Epithelial cell of prostate (primary cell): ENCODE results near the gene IL1RAPL1.

Experiments
- DNase-seq: peaks from one replicate; pipeline ENCODE4 v3.0.0-alpha.2; 2011; ENCODE audit warnings: low read depth, low spot score
- H3K27ac ChIP-seq: fragments of 450-650 bp; 2 replicates; pipeline ENCODE4 v1.5.1; 2017; ENCODE audit warnings: mild to moderate bottlenecking

Gene IL1RAPL1

DNA sequence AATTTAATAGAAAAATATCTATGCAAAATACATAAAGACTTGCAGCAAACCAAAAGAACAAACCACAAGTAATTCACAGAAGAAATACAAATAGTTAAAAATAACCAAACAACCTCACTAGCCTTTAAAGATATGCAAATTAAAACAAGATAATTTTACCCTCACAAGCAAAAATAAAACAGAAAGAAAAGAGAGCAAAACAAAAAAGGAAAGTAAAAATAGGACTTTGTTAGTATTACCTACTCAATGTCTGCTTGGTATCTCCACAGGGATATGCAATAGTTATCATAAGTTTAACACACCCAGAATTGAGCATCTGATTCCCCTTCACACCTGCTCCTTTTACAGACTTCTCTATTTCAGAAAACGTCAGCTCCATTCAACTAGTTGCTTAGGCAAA lies 890.6 kb downstream of the IL1RAPL1 start:
- no peak overlapping the region for H3K27ac ChIP-seq
- no peak for DNase-seq

DNA sequence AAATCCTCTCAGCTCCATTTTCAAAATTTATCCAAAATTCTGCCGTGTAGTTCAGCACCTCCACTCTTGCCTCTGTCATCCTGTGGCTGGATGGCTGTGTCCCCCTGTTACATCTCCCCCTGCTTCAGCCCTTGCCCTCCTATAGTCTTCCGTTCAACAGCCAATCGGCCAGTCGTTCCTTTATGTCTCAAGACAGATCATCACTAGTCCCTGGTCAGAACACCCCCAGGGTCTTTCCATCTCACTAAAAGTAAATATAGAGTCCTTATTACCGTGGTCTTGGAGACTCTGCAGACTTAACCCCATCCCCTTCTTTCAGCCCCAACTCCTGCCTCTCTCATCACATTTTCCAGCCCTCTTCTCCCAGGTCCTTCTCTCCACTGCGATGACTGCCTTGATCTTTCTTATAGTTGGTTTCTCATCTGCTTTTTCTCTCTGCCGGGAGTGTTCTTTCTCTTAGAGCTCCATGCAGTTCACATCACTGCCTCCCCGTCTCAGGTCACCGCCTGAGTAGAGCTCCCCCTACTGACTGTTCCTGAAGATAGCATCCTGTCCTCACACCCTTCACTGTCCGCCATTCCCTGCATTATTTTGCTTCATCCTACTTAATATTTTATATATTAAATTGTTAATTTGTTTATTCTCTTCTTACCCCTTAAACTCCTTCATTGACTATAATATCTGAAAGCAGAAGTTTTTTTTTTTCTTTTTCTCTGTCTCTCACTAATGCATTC lies 891.3 kb downstream of the IL1RAPL1 start:
- DNase-seq, result no peak
- H3K27ac ChIP-seq, result no peak overlapping the region

GRCh38 chrX:29487214-29487613 lies 900.0 kb downstream of the IL1RAPL1 start:
- no peak for DNase-seq
- H3K27ac ChIP-seq, result no peak overlapping the region

DNA sequence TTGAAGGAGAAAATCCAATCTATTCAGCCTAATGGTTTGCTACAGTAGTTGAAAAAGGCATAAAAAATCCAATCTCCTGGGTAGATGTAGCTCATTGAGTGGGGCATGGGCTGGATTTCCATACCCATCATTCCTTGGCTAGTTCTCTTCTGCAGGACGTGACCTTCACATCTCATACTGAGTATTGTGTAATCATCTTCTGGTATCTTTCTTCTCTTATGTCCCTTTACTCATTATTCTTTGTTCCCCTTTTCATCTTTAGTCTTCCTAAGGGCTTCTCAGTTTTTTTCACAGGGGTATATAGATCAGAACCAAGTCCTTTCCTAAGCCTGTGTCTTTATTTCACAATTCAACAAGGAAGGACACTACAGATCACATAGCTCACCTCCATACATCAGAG lies 900.5 kb downstream of the IL1RAPL1 start:
- H3K27ac ChIP-seq, result no peak overlapping the region
- no peak for DNase-seq

DNA sequence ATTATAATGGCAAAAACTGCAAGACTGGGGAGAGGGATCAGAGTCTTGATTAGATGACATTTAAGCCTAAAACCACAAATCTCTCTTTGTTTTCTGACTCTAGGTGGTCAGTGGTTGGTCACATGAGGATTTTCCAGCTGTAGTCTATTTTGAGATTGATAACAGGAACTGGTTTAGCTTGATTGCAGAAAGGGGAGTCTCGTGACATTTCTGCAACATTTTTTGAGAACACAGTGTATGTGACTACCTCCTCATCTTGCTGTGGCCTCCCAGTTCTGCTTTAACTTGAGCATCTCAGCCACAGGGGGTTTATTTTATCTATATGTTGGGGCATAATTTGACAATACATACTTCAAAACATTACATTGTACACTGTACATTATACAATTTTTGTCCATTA lies 901.7 kb downstream of the IL1RAPL1 start:
- no peak for DNase-seq
- no peak overlapping the region for H3K27ac ChIP-seq

GRCh38 chrX:29490606-29491005 lies 903.4 kb downstream of the IL1RAPL1 start:
- no peak for DNase-seq
- H3K27ac ChIP-seq, result no peak overlapping the region

GRCh38 chrX:29491659-29492058 lies 904.4 kb downstream of the IL1RAPL1 start:
- DNase-seq, result no peak
- H3K27ac ChIP-seq, result no peak overlapping the region

GRCh38 chrX:29496636-29497180 lies 909.5 kb downstream of the IL1RAPL1 start:
- no peak overlapping the region for H3K27ac ChIP-seq
- no peak for DNase-seq

GRCh38 chrX:29506729-29507128 lies 919.5 kb downstream of the IL1RAPL1 start:
- DNase-seq, result no peak
- no peak overlapping the region for H3K27ac ChIP-seq

DNA sequence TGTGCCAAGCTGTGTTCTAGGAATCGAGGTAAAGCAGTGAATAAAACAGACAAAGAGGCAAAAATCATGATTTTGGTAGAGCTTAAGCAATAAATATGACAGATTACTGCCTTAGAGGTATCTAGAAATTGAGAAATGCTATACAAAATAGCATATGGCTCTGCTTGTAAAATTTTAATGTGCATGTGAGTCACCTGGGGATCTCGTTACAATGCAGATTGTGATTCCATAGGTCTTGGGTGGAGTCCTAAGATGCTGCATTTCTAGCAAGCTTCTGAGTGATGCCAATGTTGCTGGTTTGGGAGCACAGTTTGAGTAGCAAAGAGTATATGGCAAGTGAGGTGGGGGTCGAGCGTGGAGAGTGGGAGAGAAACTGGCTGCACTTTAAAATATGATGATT lies 930.9 kb downstream of the IL1RAPL1 start:
- H3K27ac ChIP-seq, result no peak overlapping the region
- DNase-seq, result no peak

- no peak for DNase-seq
- H3K27ac ChIP-seq, result no peak overlapping the region
Observed at GRCh38 chrX:29528281-29528680, 941.0 kb downstream of the IL1RAPL1 start.

DNA sequence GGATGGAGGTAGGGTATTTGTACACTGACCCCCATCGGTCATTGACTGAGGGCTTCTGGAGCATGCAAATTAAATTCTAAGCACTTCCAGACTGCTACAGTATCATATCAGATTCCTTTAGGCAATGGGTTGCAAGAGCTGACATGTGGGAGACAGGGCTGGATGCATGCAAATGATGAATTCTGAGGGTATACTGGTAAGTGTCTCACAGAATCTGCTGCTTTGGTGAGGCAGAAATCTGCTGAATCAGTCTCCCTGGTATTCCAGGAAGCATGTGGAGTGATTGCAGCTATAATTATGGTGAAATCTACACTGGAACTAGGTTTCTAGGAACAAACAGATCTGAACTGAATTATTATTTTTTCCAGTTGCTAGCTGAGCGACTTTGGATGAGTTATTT lies 943.3 kb downstream of the IL1RAPL1 start:
- no peak overlapping the region for H3K27ac ChIP-seq
- DNase-seq, result no peak

DNA sequence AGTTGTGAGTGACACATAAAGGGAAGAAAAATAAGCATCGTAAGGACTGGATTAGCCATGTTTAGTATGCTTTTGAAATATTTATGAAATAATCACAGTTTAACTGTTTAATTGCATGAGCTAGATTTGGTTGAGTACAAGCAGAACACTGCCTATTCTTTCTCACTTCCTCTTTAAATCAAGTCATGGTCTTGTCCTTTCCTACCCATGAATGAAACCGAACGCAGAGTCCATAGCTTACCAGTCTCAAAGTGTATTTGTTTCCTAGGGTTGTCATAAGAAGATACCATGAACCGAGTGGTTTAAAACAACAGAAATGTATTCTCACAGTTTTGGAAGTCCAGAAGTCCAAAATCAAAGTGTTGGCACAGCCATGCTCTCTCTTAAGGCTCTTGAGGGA lies 944.1 kb downstream of the IL1RAPL1 start:
- no peak overlapping the region for H3K27ac ChIP-seq
- DNase-seq, result no peak

- H3K27ac ChIP-seq, result no peak overlapping the region
- no peak for DNase-seq
Observed at GRCh38 chrX:29535212-29536162, 948.2 kb downstream of the IL1RAPL1 start.

DNA sequence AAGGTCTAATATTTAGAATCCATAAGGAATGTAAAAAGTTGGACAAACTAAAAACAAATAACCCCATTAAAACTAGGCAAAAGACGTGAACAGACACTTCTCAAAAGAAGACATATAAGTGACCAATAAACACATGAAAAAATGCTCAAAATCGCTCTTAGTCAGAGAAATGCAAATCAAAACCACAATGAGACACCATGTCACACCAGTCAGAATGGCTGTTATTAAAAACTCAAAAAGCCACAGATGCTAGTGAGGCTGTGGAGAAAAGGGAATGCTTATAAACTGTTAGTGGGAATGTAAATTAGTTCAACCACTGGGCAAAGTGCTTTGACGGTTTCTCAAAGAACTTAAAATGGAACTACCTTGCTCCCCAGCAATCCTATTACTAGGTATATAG lies 953.8 kb downstream of the IL1RAPL1 start:
- no peak for DNase-seq
- no peak overlapping the region for H3K27ac ChIP-seq

DNA sequence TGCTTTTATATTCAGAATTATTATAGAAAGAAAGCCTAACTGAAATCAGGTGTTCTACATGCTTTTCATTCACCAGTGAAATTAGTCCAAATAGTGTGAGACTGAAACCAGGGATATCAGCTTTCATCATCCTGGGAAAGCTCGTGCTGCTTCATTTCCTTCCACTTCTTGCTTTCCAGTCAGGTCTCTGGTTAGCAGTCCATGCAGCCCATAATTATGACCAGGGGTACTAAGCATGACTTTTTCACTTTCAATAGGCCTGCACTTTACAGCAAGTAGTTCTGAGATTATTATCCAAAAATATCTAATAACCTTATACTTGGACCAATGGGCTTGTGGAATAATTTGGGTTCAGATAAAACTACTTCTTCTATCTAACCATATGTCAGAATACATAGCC lies 954.9 kb downstream of the IL1RAPL1 start:
- H3K27ac ChIP-seq, result no peak overlapping the region
- no peak for DNase-seq

- DNase-seq, result no peak
- no peak overlapping the region for H3K27ac ChIP-seq
Observed at GRCh38 chrX:29545878-29546277, 958.6 kb downstream of the IL1RAPL1 start.

- no peak for DNase-seq
- H3K27ac ChIP-seq, result no peak overlapping the region
Observed at GRCh38 chrX:29547877-29548276, 960.6 kb downstream of the IL1RAPL1 start.

GRCh38 chrX:29553542-29553941 lies 966.3 kb downstream of the IL1RAPL1 start:
- no peak overlapping the region for H3K27ac ChIP-seq
- no peak for DNase-seq

- peak; percentile 40 for DNase-seq
- H3K27ac ChIP-seq, result no peak overlapping the region
Observed at GRCh38 chrX:29555465-29556091, 968.3 kb downstream of the IL1RAPL1 start.

DNA sequence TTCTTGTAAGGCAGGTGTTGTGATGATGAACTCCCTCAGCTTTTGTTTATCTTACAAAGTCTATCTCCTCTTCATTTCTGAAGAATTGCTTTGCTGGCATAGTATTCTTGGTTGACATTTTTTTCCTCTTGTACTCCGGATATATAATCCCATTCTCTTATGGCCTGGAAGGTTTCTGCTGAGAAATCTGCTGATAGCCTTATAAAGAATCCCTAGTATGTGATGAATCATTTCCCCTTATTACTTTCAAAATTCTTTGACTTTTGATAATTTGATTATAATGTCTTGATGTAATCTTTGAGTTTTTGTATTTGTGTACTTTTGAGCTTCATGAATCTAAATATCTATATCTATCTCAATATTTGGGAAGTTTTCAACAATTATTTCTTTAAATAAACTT lies 972.8 kb downstream of the IL1RAPL1 start:
- H3K27ac ChIP-seq, result no peak overlapping the region
- no peak for DNase-seq
